Fibroblast of villous mesenchyme (primary cell): ENCODE data around the gene PRELP. TPM values are rescaled to one million over a fixed set of nuclear protein-coding genes. Genes with fewer than 3 reads are reported as not detected.

Experiments
- DNase-seq: peaks from one replicate; pipeline ENCODE4 v3.0.0-alpha.2; 2010; ENCODE audit warnings: low read depth
- H3K4me3 ChIP-seq: 2 replicates; pipeline ENCODE4 v1.5.1; 2011; ENCODE audit warnings: low read depth, mild to moderate bottlenecking, low read length
- total RNA-seq: library from RNA; depleted of rRNA; stranded (reverse); fragments of >200 nt; gene quantifications from 2 replicates; pipeline ENCODE4 v1.2.3, GENCODE V29; 2012
- TF ChIP-seq, protein P1 (sequence below): IDR thresholded peaks from 2 replicates; pipeline ENCODE4 v1.5.1; 2012; ENCODE audit warnings: low read depth, mild to moderate bottlenecking, low read length; ENCODE audit not compliant: insufficient read depth

The PRELP gene
- total RNA-seq, 1 donor, result 0.43 TPM

DNA sequence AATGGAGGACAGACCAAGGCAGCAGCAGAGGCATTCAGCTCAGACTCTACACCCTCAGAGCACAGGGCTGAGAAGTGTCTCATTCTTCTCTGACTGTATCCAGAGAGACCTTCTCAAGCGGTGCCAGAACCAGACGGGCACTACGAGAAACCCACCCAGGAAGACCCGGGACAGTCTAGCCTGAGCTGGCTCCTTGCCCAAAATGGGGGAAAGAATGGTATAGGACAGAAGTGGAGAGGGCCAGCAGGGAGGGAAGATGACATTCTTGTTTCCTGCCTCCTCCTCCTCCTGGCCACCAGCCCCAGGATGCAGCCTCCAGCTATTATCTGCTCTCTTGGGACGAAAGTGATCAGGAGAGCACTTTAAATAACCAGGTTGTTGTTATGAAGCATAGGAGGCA, 22.6 kb upstream of the PRELP start:
- no peak for DNase-seq
- no peak overlapping the region for H3K4me3 ChIP-seq
- TF ChIP-seq, protein P1, sequence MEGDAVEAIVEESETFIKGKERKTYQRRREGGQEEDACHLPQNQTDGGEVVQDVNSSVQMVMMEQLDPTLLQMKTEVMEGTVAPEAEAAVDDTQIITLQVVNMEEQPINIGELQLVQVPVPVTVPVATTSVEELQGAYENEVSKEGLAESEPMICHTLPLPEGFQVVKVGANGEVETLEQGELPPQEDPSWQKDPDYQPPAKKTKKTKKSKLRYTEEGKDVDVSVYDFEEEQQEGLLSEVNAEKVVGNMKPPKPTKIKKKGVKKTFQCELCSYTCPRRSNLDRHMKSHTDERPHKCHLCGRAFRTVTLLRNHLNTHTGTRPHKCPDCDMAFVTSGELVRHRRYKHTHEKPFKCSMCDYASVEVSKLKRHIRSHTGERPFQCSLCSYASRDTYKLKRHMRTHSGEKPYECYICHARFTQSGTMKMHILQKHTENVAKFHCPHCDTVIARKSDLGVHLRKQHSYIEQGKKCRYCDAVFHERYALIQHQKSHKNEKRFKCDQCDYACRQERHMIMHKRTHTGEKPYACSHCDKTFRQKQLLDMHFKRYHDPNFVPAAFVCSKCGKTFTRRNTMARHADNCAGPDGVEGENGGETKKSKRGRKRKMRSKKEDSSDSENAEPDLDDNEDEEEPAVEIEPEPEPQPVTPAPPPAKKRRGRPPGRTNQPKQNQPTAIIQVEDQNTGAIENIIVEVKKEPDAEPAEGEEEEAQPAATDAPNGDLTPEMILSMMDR, result no peak

DNA sequence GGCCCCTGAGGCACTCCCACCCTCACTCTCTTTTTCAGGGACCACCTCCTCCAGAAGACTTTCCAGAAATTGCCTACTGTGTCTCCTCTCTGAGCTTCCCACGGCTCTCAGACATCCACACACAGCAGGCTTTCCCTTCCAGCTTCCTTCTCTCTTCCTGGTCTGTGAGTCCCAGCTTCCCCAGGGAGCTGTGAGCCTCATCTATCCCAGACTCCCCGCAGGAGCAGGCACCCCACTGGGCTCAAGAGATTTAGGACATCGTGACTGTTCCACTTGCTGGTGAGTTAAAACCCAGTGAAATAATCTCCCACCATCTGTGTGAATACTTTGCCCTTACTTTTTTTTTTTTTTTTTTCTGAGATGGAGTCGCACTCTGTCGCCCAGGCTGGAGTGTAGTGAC, 22.0 kb upstream of the PRELP start:
- DNase-seq, result no peak
- TF ChIP-seq, protein P1, result no peak

DNA sequence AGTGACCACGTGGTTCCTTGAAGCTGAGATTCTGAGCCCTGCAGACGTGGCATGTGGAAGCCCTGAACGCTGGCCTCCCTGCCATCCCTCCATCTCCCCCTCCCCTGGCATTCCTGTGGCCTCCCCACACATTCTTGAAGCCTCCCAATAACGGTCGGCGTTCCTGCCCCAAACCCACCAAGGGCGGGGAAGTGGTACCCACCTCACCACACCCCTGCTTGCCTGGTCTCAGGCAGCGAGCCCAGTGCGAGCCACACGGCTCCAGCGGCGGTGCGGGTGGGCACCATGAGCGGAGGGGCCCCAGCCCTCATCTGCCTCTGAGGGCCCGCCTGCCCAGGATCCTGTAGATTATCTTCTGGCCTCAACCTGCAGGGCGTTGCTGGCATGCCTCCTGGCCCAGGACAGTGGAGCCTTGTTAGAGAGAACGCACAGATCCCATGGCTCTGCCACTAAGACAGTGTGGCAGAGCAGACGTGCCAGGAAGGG, 20.6 kb upstream of the PRELP start:
- TF ChIP-seq, protein P1, result no peak
- DNase-seq, result no peak
- H3K4me3 ChIP-seq, result no peak overlapping the region

More for the DNA sequence above, 22.0 kb upstream of the PRELP start:
- H3K4me3 ChIP-seq, result no peak overlapping the region

DNA sequence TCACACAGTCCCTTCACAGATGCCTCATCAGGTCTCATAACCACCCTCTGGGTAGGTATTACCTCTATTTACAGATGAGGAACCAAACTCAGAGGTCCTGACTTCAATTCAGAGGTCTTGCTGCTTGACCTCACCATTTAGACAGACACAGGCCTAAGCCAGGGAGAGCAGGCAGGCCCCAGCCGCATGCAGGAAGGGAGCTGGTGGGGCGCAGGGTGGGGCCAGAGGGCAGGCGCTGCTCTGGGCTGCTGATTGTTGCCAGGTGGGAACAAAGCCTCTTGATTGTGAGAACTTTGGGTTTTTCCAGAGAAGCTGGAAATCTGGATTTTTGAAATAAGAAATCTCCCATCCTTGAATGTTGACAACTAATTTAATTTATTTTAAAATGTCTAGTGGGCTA, 19.9 kb upstream of the PRELP start:
- no peak overlapping the region for H3K4me3 ChIP-seq
- DNase-seq, result no peak
- TF ChIP-seq, protein P1, result no peak

DNA sequence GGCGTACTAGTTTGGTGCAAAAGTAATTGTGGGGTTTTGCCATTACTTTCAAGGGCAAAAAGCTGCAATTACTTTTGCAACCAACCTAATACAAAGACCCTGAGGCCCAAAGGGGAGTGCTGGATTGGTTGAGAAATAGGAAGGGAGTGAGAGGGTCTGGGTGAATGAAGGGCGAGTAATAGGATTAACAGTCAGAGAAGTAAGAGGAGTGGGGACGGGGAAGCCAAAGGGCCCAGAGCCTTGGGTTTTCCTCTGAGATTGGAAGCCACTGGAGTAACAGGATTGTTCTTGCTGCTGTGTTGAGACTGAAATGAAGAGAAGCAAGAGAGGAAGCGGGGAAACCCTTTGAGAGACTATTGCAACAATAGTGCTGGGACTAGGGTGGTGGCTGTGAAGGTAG, 19.0 kb upstream of the PRELP start:
- no peak for DNase-seq
- no peak overlapping the region for H3K4me3 ChIP-seq
- TF ChIP-seq, protein P1, result no peak

GRCh38 chr1:203458078-203458477, 17.5 kb upstream of the PRELP start:
- no peak for DNase-seq
- H3K4me3 ChIP-seq, result no peak overlapping the region
- TF ChIP-seq, protein P1, result no peak

DNA sequence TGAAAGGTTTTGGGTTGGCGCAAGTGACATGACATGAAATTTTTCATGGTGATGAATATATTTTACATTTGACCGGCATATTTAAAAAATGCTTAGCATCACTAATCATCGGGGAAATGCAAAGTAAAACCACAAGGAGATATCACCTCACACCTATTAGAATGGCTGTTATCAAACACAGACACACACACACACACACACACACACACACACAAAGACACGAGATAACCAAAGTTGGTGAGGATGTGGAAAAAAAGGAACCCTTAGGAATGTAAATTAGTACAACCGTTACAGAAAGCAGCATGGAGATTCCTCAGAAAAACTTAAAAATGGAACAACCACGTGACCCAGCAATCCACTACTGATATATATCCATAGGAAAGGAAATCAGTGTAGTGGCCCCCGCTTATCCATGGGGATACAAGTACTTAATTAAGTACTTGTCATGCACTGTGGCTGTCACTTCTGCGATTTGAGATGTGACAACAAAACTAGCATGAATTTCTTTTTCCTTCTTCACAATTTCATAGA, 15.9 kb upstream of the PRELP start:
- H3K4me3 ChIP-seq, result no peak overlapping the region
- no peak for DNase-seq
- TF ChIP-seq, protein P1, result no peak
